Measurements from ENCODE around the gene ZFYVE1. TPM values are rescaled to one million over a fixed set of nuclear protein-coding genes. Genes with fewer than 3 reads are reported as not detected.
"Not testable (repeated sequence)": the region's sequence is repeated elsewhere in the genome, so short reads cannot be mapped to it uniquely, and the experiment has no call there.

The ZFYVE1 gene
- total RNA-seq, 1 donor from 2014 or later: 14.3 TPM

DNA sequence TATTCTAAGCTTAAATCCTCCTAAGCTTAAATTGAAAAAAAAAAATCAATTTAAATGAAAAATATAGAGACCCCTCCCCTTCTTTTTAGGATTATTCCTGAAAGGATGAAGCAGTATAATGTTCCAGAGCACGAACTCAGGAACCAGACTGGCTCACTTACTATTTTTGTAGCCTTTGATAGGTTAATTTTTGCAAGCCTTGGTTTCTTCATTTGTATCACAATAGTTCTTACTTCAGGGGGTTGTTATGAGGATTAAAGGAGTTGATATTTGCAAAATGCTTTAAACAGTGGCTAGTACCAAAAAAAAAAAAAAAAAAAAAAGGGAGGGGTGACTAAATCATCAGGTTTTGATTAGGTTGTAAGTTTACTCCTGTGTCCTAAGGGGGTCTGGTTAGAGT lies 28.3 kb upstream of the ZFYVE1 start:
- H3K9me3 Mint-ChIP-seq: no peaks in the 10 kb centered on the region
- no peaks in the 10 kb centered on the region for H3K36me3 Mint-ChIP-seq (ENCODE audit: low read depth)
- H3K4me3 Mint-ChIP-seq: peak overlapping the region; percentile 47
- no peak for DNase-seq (ENCODE audit: low read depth, low spot score)
- H3K27me3 Mint-ChIP-seq (ENCODE audit: low read depth): no peaks in the 10 kb centered on the region
- peaks cover 10% of the 10 kb centered on the region for H3K4me1 Mint-ChIP-seq
- H3K27ac Mint-ChIP-seq (ENCODE audit: unreplicated experiment): no peak overlapping the region
- TF ChIP-seq CTCF (conservative IDR thresholded peaks at IDR 0.05): no peak

DNA sequence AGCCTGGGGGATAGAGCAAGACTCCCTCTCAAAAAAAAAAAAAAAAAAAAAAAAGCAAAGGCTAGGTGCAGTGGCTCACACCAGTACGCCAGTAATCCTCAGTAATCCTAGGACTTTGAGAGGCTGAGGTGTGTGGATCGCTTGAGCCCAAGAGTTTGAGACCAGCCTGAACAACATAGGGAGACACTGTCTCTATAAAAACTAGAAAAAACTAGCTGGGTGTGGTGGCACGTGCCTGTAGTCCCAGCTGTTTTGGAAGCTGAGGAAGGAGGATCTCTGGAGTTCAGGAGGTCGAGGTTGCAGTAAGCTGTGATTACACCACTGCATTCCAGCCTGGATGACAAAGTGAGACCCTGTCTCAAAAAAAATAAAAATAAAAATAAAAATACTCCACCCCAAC lies 22.5 kb upstream of the ZFYVE1 start:
- Mint-ChIP-seq H3K4me3 (no peak overlapping the region), H3K4me1 (no peaks in the 10 kb centered on the region), H3K27me3 (ENCODE audit: low read depth) (no peaks in the 10 kb centered on the region), H3K36me3 (ENCODE audit: low read depth) (no peaks in the 10 kb centered on the region), H3K9me3 (no peaks in the 10 kb centered on the region), H3K27ac (ENCODE audit: unreplicated experiment) (no peak overlapping the region)
- DNase-seq (ENCODE audit: low read depth, low spot score): no peak
- TF ChIP-seq CTCF (conservative IDR thresholded peaks at IDR 0.05): no peak

- no peak overlapping the region for H3K4me3 Mint-ChIP-seq
- no peak for DNase-seq (ENCODE audit: low read depth, low spot score)
- no peaks in the 10 kb centered on the region for H3K36me3 Mint-ChIP-seq (ENCODE audit: low read depth)
- no peaks in the 10 kb centered on the region for H3K4me1 Mint-ChIP-seq
- TF ChIP-seq CTCF (conservative IDR thresholded peaks at IDR 0.05): no peak
- no peak overlapping the region for H3K27ac Mint-ChIP-seq (ENCODE audit: unreplicated experiment)
- no peaks in the 10 kb centered on the region for H3K9me3 Mint-ChIP-seq
- no peaks in the 10 kb centered on the region for H3K27me3 Mint-ChIP-seq (ENCODE audit: low read depth)
Measured at GRCh38 chr14:73047808-73048207, 20.9 kb upstream of the ZFYVE1 start.

DNA sequence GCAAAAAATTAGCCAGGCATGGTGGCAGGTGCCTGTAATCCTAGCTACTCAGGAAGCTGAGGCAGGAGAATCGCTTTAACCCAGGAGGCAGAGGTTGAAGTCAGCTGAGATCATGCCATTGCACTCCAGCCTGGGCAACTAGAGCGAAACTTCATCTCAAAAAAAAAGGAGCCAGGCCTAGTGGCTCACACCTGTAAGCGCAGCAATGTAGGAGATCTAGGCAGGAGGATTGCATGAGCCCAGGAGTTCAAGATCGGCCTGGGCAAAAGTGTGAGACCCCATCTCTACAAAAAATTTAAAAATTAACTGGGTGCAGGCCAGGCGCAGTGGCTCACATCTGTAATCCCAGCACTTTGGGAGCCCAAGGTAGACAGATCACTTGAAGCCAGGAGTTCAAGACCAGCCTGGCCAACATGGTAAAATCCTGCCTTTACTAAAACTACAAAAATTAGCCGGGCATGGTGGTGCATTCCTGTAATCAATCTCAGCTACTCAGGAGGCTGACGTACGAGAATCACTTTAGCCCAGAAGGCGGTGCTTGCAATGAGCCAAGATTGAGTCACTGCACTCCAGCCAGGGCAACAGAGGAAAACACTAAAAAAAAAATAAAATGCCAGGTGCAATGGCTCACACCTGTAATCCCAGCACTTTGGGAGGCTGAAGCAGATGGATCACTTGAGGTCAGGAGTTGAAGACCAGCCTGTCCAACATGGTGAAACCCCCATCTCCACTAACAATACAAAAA lies 10.0 kb upstream of the ZFYVE1 start:
- not testable (repeated sequence) for H3K36me3 Mint-ChIP-seq (ENCODE audit: low read depth)

GRCh38 chr14:73027984-73028383 lies 1.1 kb upstream of the ZFYVE1 start:
- no peak for DNase-seq (ENCODE audit: low read depth, low spot score)
- Mint-ChIP-seq H3K36me3 (ENCODE audit: low read depth) (peaks cover 2% of the 10 kb centered on the region), H3K27ac (ENCODE audit: unreplicated experiment) (no peak overlapping the region), H3K9me3 (no peaks in the 10 kb centered on the region), H3K4me3 (peak overlapping the region; percentile 92), H3K4me1 (peaks cover 27% of the 10 kb centered on the region), H3K27me3 (ENCODE audit: low read depth) (no peaks in the 10 kb centered on the region)
- no peak for TF ChIP-seq CTCF (conservative IDR thresholded peaks at IDR 0.05)

More for the DNA sequence above, 10.0 kb upstream of the ZFYVE1 start:
- not testable (repeated sequence) for DNase-seq (ENCODE audit: low read depth, low spot score); H3K27me3 Mint-ChIP-seq (ENCODE audit: low read depth); H3K4me1 Mint-ChIP-seq; H3K27ac Mint-ChIP-seq (ENCODE audit: unreplicated experiment); H3K9me3 Mint-ChIP-seq; H3K4me3 Mint-ChIP-seq

GRCh38 chr14:73027546-73027945 lies 640 bp upstream of the ZFYVE1 start:
- Mint-ChIP-seq H3K9me3 (no peaks in the 10 kb centered on the region), H3K4me3 (peak overlapping the region; percentile 92), H3K36me3 (ENCODE audit: low read depth) (peaks cover 5% of the 10 kb centered on the region), H3K27me3 (ENCODE audit: low read depth) (no peaks in the 10 kb centered on the region), H3K4me1 (peaks cover 31% of the 10 kb centered on the region), H3K27ac (ENCODE audit: unreplicated experiment) (no peak overlapping the region)
- no peak for DNase-seq (ENCODE audit: low read depth, low spot score)
- no peak for TF ChIP-seq CTCF (conservative IDR thresholded peaks at IDR 0.05)
